Heart right ventricle (tissue), 16 donors: ENCODE data around the gene FAM13B. TPM values are rescaled to one million over a fixed set of nuclear protein-coding genes. Genes with fewer than 3 reads are reported as not detected.

Experiments used
- ATAC-seq, 8 donors: fragments of 200-7000 bp; cut with Tn5 transposase; one replicate each; pipeline ENCODE4 v1.9.1; 2020; ENCODE audit warnings: mild to moderate bottlenecking in 8 of 8, moderate library complexity in 8 of 8, moderate number of reproducible peaks in 1 of 8
- DNase-seq, 2 donors: peaks; one replicate each; pipeline ENCODE4 v3.0.0-alpha.2; 2020
- H3K27ac ChIP-seq, 10 donors: fragments of 200-600 bp; sonication (generic) in 2 of 10; one replicate each; pipeline versions ENCODE4 v1.5.0 to v1.8.0; 2020 to 2022; ENCODE audit warnings: mild to moderate bottlenecking in 3 of 10
- H3K27me3 ChIP-seq, 7 donors: fragments of 200-600 bp; one replicate each; pipeline ENCODE4 v1.8.0; 2021 to 2022; ENCODE audit warnings: mild to moderate bottlenecking in 2 of 7
- H3K36me3 ChIP-seq, 9 donors: fragments of 200-600 bp; sonication (generic) in 1 of 9; one replicate each; pipeline versions ENCODE4 v1.5.0 to v1.8.0; 2020 to 2022; ENCODE audit warnings: mild to moderate bottlenecking in 2 of 9
- H3K4me1 ChIP-seq, 9 donors: fragments of 200-600 bp; sonication (generic) in 1 of 9; one replicate each; pipeline versions ENCODE4 v1.5.0 to v1.8.0; 2020 to 2022; ENCODE audit warnings: mild to moderate bottlenecking in 4 of 9
- H3K4me3 ChIP-seq, 10 donors: fragments of 200-600 bp; sonication (generic) in 2 of 10; one replicate each; pipeline versions ENCODE4 v1.5.0 to v1.8.0; 2020 to 2022; ENCODE audit warnings: mild to moderate bottlenecking in 7 of 10, moderate library complexity in 2 of 10
- H3K9me3 ChIP-seq, 11 donors: fragments of 200-600 bp in 10 of 11; sonication (generic) in 2 of 11; one replicate each; pipeline versions ENCODE4 v1.5.0 to v1.8.0; 2013 to 2022; ENCODE audit warnings: mild to moderate bottlenecking in 2 of 11, control low read depth in 1 of 11, moderate library complexity in 1 of 11
- CTCF ChIP-seq, 9 donors: fragments of 200-600 bp; sonication (generic) in 2 of 9; IDR thresholded peaks; one replicate each; pipeline versions ENCODE4 v1.5.0 to v1.8.0; 2021 to 2022; ENCODE audit warnings: antibody characterized with exemption in 9 of 9, mild to moderate bottlenecking in 5 of 9, moderate library complexity in 1 of 9
- WGBS, 2 donors: extraction: QIAGEN DNeasy Blood & Tissue Kit; methylation state at CpG; one replicate each; pipeline ENCODE4 v1.1.7; 2013; ENCODE audit warnings: inconsistent platforms in 1 of 2; 5-methylcytosine and 5-hydroxymethylcytosine counted together
- intact Hi-C, 10 donors: fragments of 100-400 bp; cut with DNase I; formaldehyde crosslinking; loops; one replicate each; pipeline versions ENCODE4 v1.11.1 to v1.14.2; 2022
- polyA plus RNA-seq, 2 donors: library from polyadenylated mRNA; stranded (reverse); fragments of 200-250 nt; gene quantifications; one replicate each; pipeline ENCODE4 v1.2.3, GENCODE V29; 2013
- total RNA-seq, 10 donors: library from RNA; stranded (reverse); fragmentation: NEBNext Ultra II Directional in 3 of 10; extraction: Animal tissue kit (Norgen Biotek cat#: 25700) in 3 of 10; gene quantifications; one replicate each; pipeline versions ENCODE4 v1.2.1 to v1.2.4, GENCODE V29; 2021 to 2023
- donor health status: Arrhythmogenic right ventricular cardiomyopathy.
- donor health status: ischemic (EF 13 %, LVEDD 7.1; RV severe dilation, severe dysfunction).
- donor health status: healthy with polysubstance abuse.
- donor health status: DM: no; HTN: yes; CAD: no.
- donor health status: DM: no; HTN: no; CAD: no.
- donor health status: ischemic (EF 25% LVEDD 6.9; RV normal size, moderate dysfunction).
- donor health status: ischemic (EF 25% LVEDD 5.7; RV mildly dilated, moderate dysfunction).
- donor health status: healthy.
- donor health status: DM: yes; HTN: yes; CAD: no.
- donor health status: Ischemic cardiomyopathy.
- donor health status: ischemic (EF 35%, LVEDD 5.7; RV mildly dilated, moderate dysfunction).
- donor health status: nonischemic (EF 11% LVEDD 7.7; RV severe dilation, severe dysfunction).
- donor health status: DM: yes; HTN: yes; CAD: no.
- donor health status: PGD.
- donor health status: ischemic (EF 29% LVEDD 5.4; RV normal size, mild dysfunction).
- donor health status: nonischemic (EF 23%, LVEDD 6.1; RV moderate dilation, normal function).

Gene FAM13B
- total and polyA plus RNA-seq, 12 donors, result 8.8 to 47.4 (median 31.6) TPM

GRCh38 chr5:137888863-137889759 is 143.8 kb downstream of the FAM13B start, which contains the start of gene PKD2L2:
PKD2L2 (plus strand) TSS chr5:137889457; CDS start chr5:137889492, 35 bp downstream.
- Histone ChIP-seq H3K36me3 (no peaks in the 10 kb centered on the region), H3K27ac (peak within 1 kb of the TSS; percentile 83 to 96 (median 92)), H3K4me3 (peak within 1 kb of the TSS; percentile 41 to 65 (median 60)), H3K9me3 (no peaks in the 10 kb centered on the region), H3K27me3 (no peaks in the 10 kb centered on the region), H3K4me1 (peaks cover 0 to 34% (median 22%) of the 10 kb centered on the region in 9 donors)
- peak; percentile 97 to 99 (median 98) for ATAC-seq
- intact Hi-C loops, result loop anchor here in 5 of 10 donors (2.0 to 10.0 kb wide), 4 partner anchors 30 to 114 kb away; no protein-coding TSS in a partner anchor
- 9 to 10% methylated on average over 59 of the region's 59 CpGs for WGBS, 2 donors
- DNase-seq, result peak; percentile 84 to 91
- peak in 4 of 9 donors; percentile 16 to 40 (median 26) for TF ChIP-seq CTCF (IDR thresholded peaks at IDR 0.05)

GRCh38 chr5:137888466-137888862 is 144.4 kb downstream of the FAM13B start:
- Histone ChIP-seq H3K27ac (peak overlapping the region; percentile 83 to 96 (median 92)), H3K4me1 (peaks cover 0 to 34% (median 16%) of the 10 kb centered on the region in 9 donors), H3K4me3 (peak overlapping the region; percentile 41 to 65 (median 60)), H3K9me3 (no peaks in the 10 kb centered on the region), H3K27me3 (no peaks in the 10 kb centered on the region), H3K36me3 (peaks cover 0 to 3% (median 0%) of the 10 kb centered on the region in 9 donors)
- DNase-seq (no peak), ATAC-seq (peak in 3 of 8 donors; percentile 31 to 35 (median 34))
- intact Hi-C loops, result loop anchor here in 5 of 10 donors (2.0 to 10.0 kb wide), 4 partner anchors 30 to 114 kb away; no protein-coding TSS in a partner anchor
- TF ChIP-seq CTCF (IDR thresholded peaks at IDR 0.05), result no peak
- 16 to 27% methylated on average over 7 of the region's 7 CpGs for WGBS, 2 donors

Other genes starting within 250 kb of the FAM13B start
- gene MYOT, start 165.2 kb downstream of the FAM13B start, total RNA-seq, result 10 to 100 TPM in 9 of 10 donors, 1 to 10 TPM in 1; 6.8 to 22.4 (median 11.7) TPM
- 100 to 1,000 TPM in 1 of 2 donors, 1 to 10 TPM in 1; 6.4 to 180 TPM for gene MYOT, start 165.2 kb downstream of the FAM13B start, polyA plus RNA-seq
- gene PKD2L2, start 143.6 kb downstream of the FAM13B start, total RNA-seq, result 1 to 10 TPM in 3 of 10 donors, under 1 TPM in 6, not detected in 1; 0.42 to 1.7 (median 0.53) TPM
- gene PKD2L2, start 143.6 kb downstream of the FAM13B start, polyA plus RNA-seq, result under 1 TPM in 1 of 2 donors, not detected in 1; 0.06 TPM
- gene WNT8A, start 51.0 kb upstream of the FAM13B start, total RNA-seq, result not detected
- gene WNT8A, start 51.0 kb upstream of the FAM13B start, polyA plus RNA-seq, result not detected
- 1 to 10 TPM; 2.0 to 5.9 (median 3.9) TPM for gene NME5, start 106.3 kb upstream of the FAM13B start, total RNA-seq
- 1 to 10 TPM; 3.3 to 9.4 TPM for gene NME5, start 106.3 kb upstream of the FAM13B start, polyA plus RNA-seq
- gene BRD8, start 145.6 kb upstream of the FAM13B start, total RNA-seq, result 10 to 100 TPM; 16.6 to 33.3 (median 22.7) TPM
- gene BRD8, start 145.6 kb upstream of the FAM13B start, polyA plus RNA-seq, result 10 to 100 TPM; 13.0 to 35.9 TPM
- gene KIF20A, start 146.0 kb upstream of the FAM13B start, total RNA-seq, result 1 to 10 TPM in 2 of 10 donors, under 1 TPM in 6, not detected in 2; 0.13 to 9.3 (median 0.55) TPM
- under 1 TPM; 0.12 to 0.29 TPM for gene KIF20A, start 146.0 kb upstream of the FAM13B start, polyA plus RNA-seq
- 10 to 100 TPM; 14.6 to 23.0 (median 17.8) TPM for gene CDC23, start 180.2 kb upstream of the FAM13B start, total RNA-seq
- gene CDC23, start 180.2 kb upstream of the FAM13B start, polyA plus RNA-seq, result 10 to 100 TPM; 10.5 to 12.9 TPM
- gene GFRA3, start 241.5 kb upstream of the FAM13B start, total RNA-seq, result 1 to 10 TPM in 1 of 10 donors, under 1 TPM in 8, not detected in 1; 0.15 to 1.7 (median 0.87) TPM
- gene GFRA3, start 241.5 kb upstream of the FAM13B start, polyA plus RNA-seq, result 1 to 10 TPM in 1 of 2 donors, under 1 TPM in 1; 0.59 to 1.4 TPM